ENCODE results near the gene NTF4.
A peak's percentile ranks its signal among the peaks of the same experiment; 100 is the strongest.
"Not testable (repeated sequence)": the region's sequence is repeated elsewhere in the genome, so short reads cannot be mapped to it uniquely, and the experiment has no call there.

The NTF4 gene

GRCh38 chr19:49064029-49064629 lies 489 bp downstream of the NTF4 start:
- peak overlapping the region; percentile 9 for H3K4me3 ChIP-seq (ENCODE audit: insufficient read length, low read depth)
- H3K27me3 ChIP-seq (ENCODE audit: insufficient read depth, insufficient read length), result peaks cover 11% of the 10 kb centered on the region
- H3K4me1 ChIP-seq (ENCODE audit: insufficient read depth, insufficient read length), result peaks cover 19% of the 10 kb centered on the region
- DNase-seq (ENCODE audit: low read depth, low spot score), result no peak
- H3K36me3 ChIP-seq (ENCODE audit: insufficient read depth, insufficient read length, low read length), result no peaks in the 10 kb centered on the region
- TF ChIP-seq ZNF274 (IDR thresholded peaks at IDR 0.05; ENCODE audit: low read depth, low read length), result no peak
- TF ChIP-seq YY1 (IDR thresholded peaks at IDR 0.05; ENCODE audit: insufficient read depth, insufficient read length), result no peak
- no peak for TF ChIP-seq SUZ12 (IDR thresholded peaks at IDR 0.05; ENCODE audit: extremely low read depth, insufficient read depth, insufficient read length)
- H3K9me3 ChIP-seq (ENCODE audit: insufficient read depth, low read length), result no peaks in the 10 kb centered on the region
- H3K9ac ChIP-seq (ENCODE audit: insufficient read length, low read depth), result peak overlapping the region; percentile 56

GRCh38 chr19:49061445-49061844 lies 3.2 kb downstream of the NTF4 start:
- Histone ChIP-seq H3K4me1 (ENCODE audit: insufficient read depth, insufficient read length) (peaks cover 21% of the 10 kb centered on the region), H3K36me3 (ENCODE audit: insufficient read depth, insufficient read length, low read length) (no peaks in the 10 kb centered on the region), H3K27me3 (ENCODE audit: insufficient read depth, insufficient read length) (peaks cover 31% of the 10 kb centered on the region), H3K9me3 (ENCODE audit: insufficient read depth, low read length) (no peaks in the 10 kb centered on the region), H3K4me3 (ENCODE audit: insufficient read length, low read depth) (no peak overlapping the region), H3K9ac (ENCODE audit: insufficient read length, low read depth) (no peak overlapping the region)
- TF ChIP-seq SUZ12 (IDR thresholded peaks at IDR 0.05; ENCODE audit: extremely low read depth, insufficient read depth, insufficient read length), result no peak
- no peak for TF ChIP-seq ZNF274 (IDR thresholded peaks at IDR 0.05; ENCODE audit: low read depth, low read length)
- no peak for TF ChIP-seq YY1 (IDR thresholded peaks at IDR 0.05; ENCODE audit: insufficient read depth, insufficient read length)
- no peak for DNase-seq (ENCODE audit: low read depth, low spot score)

GRCh38 chr19:49061000-49061399 lies 3.6 kb downstream of the NTF4 start:
- no peak for DNase-seq (ENCODE audit: low read depth, low spot score)
- Histone ChIP-seq H3K36me3 (ENCODE audit: insufficient read depth, insufficient read length, low read length) (no peaks in the 10 kb centered on the region), H3K9ac (ENCODE audit: insufficient read length, low read depth) (no peak overlapping the region), H3K4me3 (ENCODE audit: insufficient read length, low read depth) (no peak overlapping the region), H3K9me3 (ENCODE audit: insufficient read depth, low read length) (no peaks in the 10 kb centered on the region), H3K27me3 (ENCODE audit: insufficient read depth, insufficient read length) (peaks cover 36% of the 10 kb centered on the region), H3K4me1 (ENCODE audit: insufficient read depth, insufficient read length) (peaks cover 18% of the 10 kb centered on the region)
- no peak for TF ChIP-seq SUZ12 (IDR thresholded peaks at IDR 0.05; ENCODE audit: extremely low read depth, insufficient read depth, insufficient read length)
- no peak for TF ChIP-seq ZNF274 (IDR thresholded peaks at IDR 0.05; ENCODE audit: low read depth, low read length)
- TF ChIP-seq YY1 (IDR thresholded peaks at IDR 0.05; ENCODE audit: insufficient read depth, insufficient read length), result no peak

- Histone ChIP-seq H3K9me3 (ENCODE audit: insufficient read depth, low read length) (no peaks in the 10 kb centered on the region), H3K9ac (ENCODE audit: insufficient read length, low read depth) (no peak overlapping the region), H3K4me1 (ENCODE audit: insufficient read depth, insufficient read length) (peaks cover 8% of the 10 kb centered on the region), H3K27me3 (ENCODE audit: insufficient read depth, insufficient read length) (peaks cover 48% of the 10 kb centered on the region), H3K4me3 (ENCODE audit: insufficient read length, low read depth) (no peak overlapping the region), H3K36me3 (ENCODE audit: insufficient read depth, insufficient read length, low read length) (no peaks in the 10 kb centered on the region)
- TF ChIP-seq YY1 (IDR thresholded peaks at IDR 0.05; ENCODE audit: insufficient read depth, insufficient read length) (no peak), ZNF274 (IDR thresholded peaks at IDR 0.05; ENCODE audit: low read depth, low read length) (no peak), SUZ12 (IDR thresholded peaks at IDR 0.05; ENCODE audit: extremely low read depth, insufficient read depth, insufficient read length) (no peak)
- DNase-seq (ENCODE audit: low read depth, low spot score), result no peak
Observed at GRCh38 chr19:49059053-49059452, 5.6 kb downstream of the NTF4 start.

GRCh38 chr19:49058562-49058961 lies 6.1 kb downstream of the NTF4 start:
- Histone ChIP-seq H3K27me3 (ENCODE audit: insufficient read depth, insufficient read length) (peaks cover 48% of the 10 kb centered on the region), H3K4me1 (ENCODE audit: insufficient read depth, insufficient read length) (peaks cover 5% of the 10 kb centered on the region), H3K9ac (ENCODE audit: insufficient read length, low read depth) (no peak overlapping the region), H3K36me3 (ENCODE audit: insufficient read depth, insufficient read length, low read length) (no peaks in the 10 kb centered on the region), H3K9me3 (ENCODE audit: insufficient read depth, low read length) (no peaks in the 10 kb centered on the region), H3K4me3 (ENCODE audit: insufficient read length, low read depth) (no peak overlapping the region)
- no peak for DNase-seq (ENCODE audit: low read depth, low spot score)
- TF ChIP-seq ZNF274 (IDR thresholded peaks at IDR 0.05; ENCODE audit: low read depth, low read length), result no peak
- no peak for TF ChIP-seq SUZ12 (IDR thresholded peaks at IDR 0.05; ENCODE audit: extremely low read depth, insufficient read depth, insufficient read length)
- TF ChIP-seq YY1 (IDR thresholded peaks at IDR 0.05; ENCODE audit: insufficient read depth, insufficient read length), result no peak

GRCh38 chr19:49057636-49058234 lies 6.9 kb downstream of the NTF4 start, which contains the start of gene CGB7:
Gene CGB7, minus strand, starts transcription at chr19:49057749. Its CDS starts 2,374 bp downstream, at chr19:49055375.
- no peaks in the 10 kb centered on the region for H3K9me3 ChIP-seq (ENCODE audit: insufficient read depth, low read length)
- TF ChIP-seq ZNF274 (IDR thresholded peaks at IDR 0.05; ENCODE audit: low read depth, low read length) (no peak), SUZ12 (IDR thresholded peaks at IDR 0.05; ENCODE audit: extremely low read depth, insufficient read depth, insufficient read length) (no peak), YY1 (IDR thresholded peaks at IDR 0.05; ENCODE audit: insufficient read depth, insufficient read length) (no peak)
- no peak for DNase-seq (ENCODE audit: low read depth, low spot score)
- peak within 1 kb of the TSS; percentile 36 for H3K4me3 ChIP-seq (ENCODE audit: insufficient read length, low read depth)
- H3K27me3 ChIP-seq (ENCODE audit: insufficient read depth, insufficient read length), result peaks cover 48% of the 10 kb centered on the region
- H3K36me3 ChIP-seq (ENCODE audit: insufficient read depth, insufficient read length, low read length), result no peaks in the 10 kb centered on the region
- H3K4me1 ChIP-seq (ENCODE audit: insufficient read depth, insufficient read length), result peaks cover 5% of the 10 kb centered on the region
- peak within 1 kb of the TSS; percentile 70 for H3K9ac ChIP-seq (ENCODE audit: insufficient read length, low read depth)

- not testable (repeated sequence) for H3K4me1 ChIP-seq (ENCODE audit: insufficient read depth, insufficient read length); H3K36me3 ChIP-seq (ENCODE audit: insufficient read depth, insufficient read length, low read length); H3K9me3 ChIP-seq (ENCODE audit: insufficient read depth, low read length); DNase-seq (ENCODE audit: low read depth, low spot score)
- peak overlapping the region; percentile 70 for H3K9ac ChIP-seq (ENCODE audit: insufficient read length, low read depth)
- H3K27me3 ChIP-seq (ENCODE audit: insufficient read depth, insufficient read length), result peaks cover 48% of the 10 kb centered on the region
- peak overlapping the region; percentile 36 for H3K4me3 ChIP-seq (ENCODE audit: insufficient read length, low read depth)
Observed at GRCh38 chr19:49056902-49057596, 7.6 kb downstream of the NTF4 start.
